HepG2 (cell line): ENCODE measurements around the gene SHF. TPM values are rescaled to one million over a fixed set of nuclear protein-coding genes. Genes with fewer than 3 reads are reported as not detected.

Experiments
- ATAC-seq: fragments of 200-7000 bp; cut with Tn5 transposase; 3 replicates; pipeline ENCODE4 v1.9.1; 2020; ENCODE audit warnings: mild to moderate bottlenecking, moderate library complexity
- BruUV-seq: library from RNA; stranded (reverse); fragments of 400-500 nt; replicated peaks from 2 replicates; lab custom pipeline; 2021; lab: Mats Ljungman, UMichigan
- CTCF ChIA-PET: fragments of 300-600 bp; formaldehyde crosslinking; extraction: SDS; loops from one replicate; lab custom pipeline; 2021; ENCODE audit warnings: low total read pairs, inconsistent platforms, low intra/inter-chr PET ratio; lab: Yijun Ruan, JAX
- POLR2A ChIA-PET: fragments of 350-600 bp; sonication (Branson Sonifier 250); formaldehyde crosslinking; loops from one replicate; lab custom pipeline; 2020; ENCODE audit warnings: antibody characterized with exemption, inconsistent platforms; lab: Yijun Ruan, JAX
- DNase-seq: peaks from one replicate; pipeline ENCODE4 v3.0.0-alpha.2; 2015; ENCODE audit warnings: low spot score
- FAIRE-seq: peaks from 3 replicates; lab custom pipeline; 2011; peaks lifted over from hg19 to GRCh38; lab: Jason Lieb, UNC
- H2AFZ ChIP-seq: one replicate; pipeline ENCODE4 v1.6.1; 2011; ENCODE audit warnings: low read length, inconsistent platforms
- H3K27ac ChIP-seq: fragments of 300-600 bp; 3 replicates; pipeline ENCODE4 v1.8.0; 2011; ENCODE audit warnings: mixed run types, mild to moderate bottlenecking, mixed read lengths, low read length, inconsistent platforms; ENCODE audit not compliant: insufficient read depth; ENCODE audit errors: extremely low read length
- H3K27me3 ChIP-seq, 2 experiments: fragments of 200-600 bp in 1 of 2; 2 replicates in 1 of 2; 3 replicates in 1 of 2; pipeline versions ENCODE4 v1.6.0 to v1.8.0; 2011; ENCODE audit warnings: low read length in 2 of 2, mild to moderate bottlenecking in 2 of 2, moderate library complexity in 2 of 2, inconsistent platforms in 1 of 2; ENCODE audit not compliant: insufficient read depth in 2 of 2, control insufficient read depth in 1 of 2
- H3K36me3 ChIP-seq, 2 experiments: fragments of 200-600 bp in 1 of 2; replicated peaks in 1 of 2; 2 replicates in 1 of 2; 3 replicates in 1 of 2; pipeline versions ENCODE4 v1.5.1 to v1.8.0; 2011; ENCODE audit warnings: low read length in 2 of 2, inconsistent platforms in 1 of 2; ENCODE audit not compliant: insufficient read depth in 2 of 2, control insufficient read depth in 1 of 2
- H3K4me1 ChIP-seq: 2 replicates; pipeline ENCODE4 v1.5.1; 2012; ENCODE audit warnings: low read length, inconsistent platforms; ENCODE audit not compliant: insufficient read depth
- H3K4me2 ChIP-seq: 2 replicates; pipeline ENCODE4 v1.6.0; 2011; ENCODE audit warnings: low read depth, low read length, inconsistent platforms
- H3K4me3 ChIP-seq, 3 experiments: fragments of 200-600 bp in 1 of 3; sonication (generic), shearing (Covaris generic) in 1 of 3; replicated peaks in 1 of 3; 2 replicates each; pipeline ENCODE4 v1.5.1; 2011 to 2016; ENCODE audit warnings: low read length in 3 of 3, inconsistent platforms in 2 of 3, low read depth in 2 of 3, mild to moderate bottlenecking in 2 of 3, control low read depth in 1 of 3, mixed read lengths in 1 of 3; ENCODE audit not compliant: insufficient read depth in 1 of 3
- H3K79me2 ChIP-seq: one replicate; pipeline ENCODE4 v1.6.1; 2011; ENCODE audit warnings: low read length, inconsistent platforms; ENCODE audit not compliant: insufficient read depth
- H3K9ac ChIP-seq: 2 replicates; pipeline ENCODE4 v1.6.0; 2011; ENCODE audit warnings: mild to moderate bottlenecking, low read depth, low read length, inconsistent platforms; ENCODE audit not compliant: insufficient read depth
- H3K9me3 ChIP-seq: 2 replicates; pipeline ENCODE4 v1.5.1; 2012; ENCODE audit warnings: mild to moderate bottlenecking, low read length
- H4K20me1 ChIP-seq: 2 replicates; pipeline ENCODE4 v1.6.0; 2011; ENCODE audit warnings: inconsistent platforms, mild to moderate bottlenecking, low read length, moderate library complexity; ENCODE audit not compliant: insufficient read depth
- NR2F1 ChIP-seq, 2 experiments: fragments of 450-650 bp in 1 of 2; formaldehyde crosslinking in 1 of 2; IDR thresholded peaks; 2 replicates each; pipeline versions ENCODE4 v1.5.0 to v1.6.1; 2016 to 2020; ENCODE audit warnings: mild to moderate bottlenecking in 1 of 2, missing compliant biosample characterization in 1 of 2, missing genetic modification reagents in 1 of 2, moderate library complexity in 1 of 2
- REPIN1 ChIP-seq: sonication (generic); formaldehyde crosslinking; IDR thresholded peaks from 2 replicates; pipeline ENCODE4 v1.8.0; 2022; ENCODE audit warnings: missing genetic modification reagents, low read depth, mild to moderate bottlenecking, borderline replicate concordance
- SNAPC4 ChIP-seq: sonication (generic); formaldehyde crosslinking; IDR thresholded peaks from 2 replicates; pipeline ENCODE4 v1.4.0; 2020; ENCODE audit warnings: mild to moderate bottlenecking, missing genetic modification reagents
- TARDBP ChIP-seq: sonication (generic); formaldehyde crosslinking; IDR thresholded peaks from 2 replicates; pipeline ENCODE4 v1.8.0; 2022; ENCODE audit warnings: mild to moderate bottlenecking, missing genetic modification reagents
- TBX2 ChIP-seq: sonication (generic); formaldehyde crosslinking; IDR thresholded peaks from 2 replicates; pipeline ENCODE4 v1.5.0; 2020; ENCODE audit warnings: missing genetic modification reagents, mild to moderate bottlenecking, borderline replicate concordance
- ZBTB2 ChIP-seq: sonication (generic); formaldehyde crosslinking; IDR thresholded peaks from 2 replicates; pipeline ENCODE4 v1.8.0; 2022; ENCODE audit warnings: low read depth, missing genetic modification reagents
- ZBTB3 ChIP-seq: sonication (generic); formaldehyde crosslinking; IDR thresholded peaks from 2 replicates; pipeline ENCODE4 v1.4.0; 2020; ENCODE audit warnings: low read depth, mild to moderate bottlenecking, moderate library complexity, missing genetic modification reagents, borderline replicate concordance
- ZNF230 ChIP-seq: sonication (generic); formaldehyde crosslinking; IDR thresholded peaks from 2 replicates; pipeline ENCODE4 v1.4.0; 2020; ENCODE audit warnings: mild to moderate bottlenecking, missing genetic modification reagents
- ZNF333 ChIP-seq: sonication (generic); formaldehyde crosslinking; IDR thresholded peaks from 2 replicates; pipeline ENCODE4 v1.4.0; 2020; ENCODE audit warnings: mild to moderate bottlenecking, missing genetic modification reagents, borderline replicate concordance
- ZNF451 ChIP-seq: sonication (generic); formaldehyde crosslinking; IDR thresholded peaks from 2 replicates; pipeline ENCODE4 v1.5.0; 2020; ENCODE audit warnings: mild to moderate bottlenecking, missing genetic modification reagents
- WGBS: methylation state at CpG from one replicate; pipeline ENCODE4 v1.1.6; 2017; ENCODE audit warnings: low lambda C conversion rate; 5-methylcytosine and 5-hydroxymethylcytosine counted together
- in situ Hi-C: cut with HindIII; loops from 2 replicates; pipeline ENCODE4 v1.10.0; 2017; ENCODE audit warnings: low pct_unique_long_range_greater_than_20kb; ENCODE audit not compliant: extremely low pct_ligation_motif_present
- intact Hi-C: fragments of 100-400 bp; cut with micrococcal nuclease; formaldehyde crosslinking; loops from one replicate; pipeline ENCODE4 v1.10.0; 2022; ENCODE audit not compliant: unreplicated experiment
- polyA plus RNA-seq, 8 experiments: library from polyadenylated mRNA; depleted of rRNA in 3 of 8; stranded (reverse) in 7 of 8; unstranded in 1 of 8; fragments of >200 nt; fragmentation: Illumina TruSeq in 4 of 8; extraction: Trizol in 4 of 8; gene quantifications; 2 replicates each; pipeline versions ENCODE4 v1.2.1 to v1.2.3, GENCODE V29; 2011 to 2016; ENCODE audit warnings: low read depth in 4 of 8, missing spikeins in 1 of 8, mixed read lengths in 1 of 8; ENCODE audit not compliant: insufficient read depth in 1 of 8
- total RNA-seq, 5 experiments: library from RNA; depleted of rRNA; stranded (reverse); fragments of >200 nt; fragmentation: Illumina TruSeq; extraction: Trizol; gene quantifications; 2 replicates each; pipeline ENCODE4 v1.2.3, GENCODE V29; 2016; ENCODE audit warnings: low read depth in 1 of 5

Gene SHF
- total and polyA plus RNA-seq, 2 of the 13 experiments (the other 11 are each of a cell fraction or from before 2014, with no cell fraction given) = 20.9 to 25.5 TPM

GRCh38 chr15:45201869-45202268 lies 14.1 kb upstream of the SHF start:
- Histone ChIP-seq H2AFZ (no peak overlapping the region), H4K20me1 (no peaks in the 10 kb centered on the region), H3K9ac (peak overlapping the region; percentile 88; the same call in 1 of the 2 replicates), H3K4me3 (peak overlapping the region in 1 of 3 experiments; percentile 88; a peak in 2 of 6 replicates), H3K27ac (no peak overlapping the region), H3K4me1 (peaks cover 43% of the 10 kb centered on the region), H3K4me2 (peak overlapping the region; percentile 80), H3K79me2 (no peaks in the 10 kb centered on the region), H3K27me3 (peaks cover 0 to 4% of the 10 kb centered on the region in 2 experiments; a peak in 2 of 5 replicates), H3K9me3 (no peaks in the 10 kb centered on the region), H3K36me3 (no peaks in the 10 kb centered on the region)
- ATAC-seq (no peak), DNase-seq (no peak), FAIRE-seq (no peak)
- TF ChIP-seq REPIN1 (CRISPR knock-in tag) = no peak
- TF ChIP-seq ZNF230 (CRISPR knock-in tag) = no peak
- 0 out of 2 replicates have a peak, but pooled peaks have one; percentile 9 for TF ChIP-seq ZBTB3 (CRISPR knock-in tag)
- no peak for TF ChIP-seq NR2F1 (CRISPR knock-in tag; IDR thresholded peaks at IDR 0.05)
- TF ChIP-seq TARDBP (CRISPR knock-in tag) = no peak
- POLR2A ChIA-PET = interaction anchor here (0.6 to 5.4 kb wide), 9 partner anchors 15 to 200 kb away, joined by 3 to 42 read pairs (median 9); partner anchors contain the start of gene SHF
- in situ Hi-C loops = loop anchor here (10.0 kb wide), 1 partner anchor 203 kb away; a partner anchor contains a TSS
- intact Hi-C loops = loop anchor here (2.0 to 10.0 kb wide), 5 partner anchors 15 to 413 kb away; partner anchors contain the start of genes BLOC1S6 and SHF
- no TSS peak for BruUV-seq
- CTCF ChIA-PET = no interaction called here
- WGBS = 66% methylated on average over 6 of the region's 7 CpGs

- no peaks in the 10 kb centered on the region for H3K9me3 ChIP-seq
- H4K20me1 ChIP-seq = no peaks in the 10 kb centered on the region
- peak overlapping the region; percentile 94 for H3K27ac ChIP-seq
- in situ Hi-C loops (loop anchor here (10.0 kb wide), 1 partner anchor 203 kb away; a partner anchor contains a TSS), intact Hi-C loops (loop anchor here (2.0 to 10.0 kb wide), 5 partner anchors 15 to 413 kb away; partner anchors contain the start of genes BLOC1S6 and SHF)
- ChIA-PET POLR2A (interaction anchor here (0.7 to 5.4 kb wide), 12 partner anchors 11 to 385 kb away, joined by 3 to 42 read pairs (median 6); partner anchors contain the start of gene SHF), CTCF (no interaction called here)
- WGBS = 47% methylated on average over 3 of the region's 3 CpGs
- no peaks in the 10 kb centered on the region for H3K36me3 ChIP-seq
- no TSS peak for BruUV-seq
- ATAC-seq = no peak
- TF ChIP-seq ZNF333 (CRISPR knock-in tag) (0 out of 2 replicates have a peak, but pooled peaks have one; percentile 29), ZNF451 (no peak), ZBTB2 (CRISPR knock-in tag) (0 out of 2 replicates have a peak, but pooled peaks have one; percentile 1), TBX2 (CRISPR knock-in tag) (0 out of 2 replicates have a peak, but pooled peaks have one; percentile 1), SNAPC4 (0 out of 2 replicates have a peak, but pooled peaks have one; percentile 4)
- TF ChIP-seq, all 625 proteins: peak for 4
- DNase-seq = no peak
- Histone ChIP-seq H3K79me2 (no peaks in the 10 kb centered on the region), H2AFZ (no peak overlapping the region), H3K4me3 (peak overlapping the region; percentile 68 to 90 (median 88); a peak in 5 of 6 replicates), H3K4me1 (peaks cover 44% of the 10 kb centered on the region), H3K9ac (peak overlapping the region; percentile 88; the same call in 1 of the 2 replicates), H3K4me2 (peak overlapping the region; percentile 80), H3K27me3 (peaks cover 0 to 4% of the 10 kb centered on the region in 2 experiments; a peak in 2 of 5 replicates)
- no peak for FAIRE-seq
Measured at GRCh38 chr15:45201557-45201859, 13.7 kb upstream of the SHF start.
